Effector CD4-positive, alpha-beta T cell (primary cell): Measurements from ENCODE around the gene SLC43A3.
"Not testable (repeated sequence)": the region's sequence is repeated elsewhere in the genome, so short reads cannot be mapped to it uniquely, and the experiment has no call there.

Experiments used
- DNase-seq: peaks from one replicate; pipeline ENCODE4 v3.0.0-alpha.2; 2020

SLC43A3 gene

DNA sequence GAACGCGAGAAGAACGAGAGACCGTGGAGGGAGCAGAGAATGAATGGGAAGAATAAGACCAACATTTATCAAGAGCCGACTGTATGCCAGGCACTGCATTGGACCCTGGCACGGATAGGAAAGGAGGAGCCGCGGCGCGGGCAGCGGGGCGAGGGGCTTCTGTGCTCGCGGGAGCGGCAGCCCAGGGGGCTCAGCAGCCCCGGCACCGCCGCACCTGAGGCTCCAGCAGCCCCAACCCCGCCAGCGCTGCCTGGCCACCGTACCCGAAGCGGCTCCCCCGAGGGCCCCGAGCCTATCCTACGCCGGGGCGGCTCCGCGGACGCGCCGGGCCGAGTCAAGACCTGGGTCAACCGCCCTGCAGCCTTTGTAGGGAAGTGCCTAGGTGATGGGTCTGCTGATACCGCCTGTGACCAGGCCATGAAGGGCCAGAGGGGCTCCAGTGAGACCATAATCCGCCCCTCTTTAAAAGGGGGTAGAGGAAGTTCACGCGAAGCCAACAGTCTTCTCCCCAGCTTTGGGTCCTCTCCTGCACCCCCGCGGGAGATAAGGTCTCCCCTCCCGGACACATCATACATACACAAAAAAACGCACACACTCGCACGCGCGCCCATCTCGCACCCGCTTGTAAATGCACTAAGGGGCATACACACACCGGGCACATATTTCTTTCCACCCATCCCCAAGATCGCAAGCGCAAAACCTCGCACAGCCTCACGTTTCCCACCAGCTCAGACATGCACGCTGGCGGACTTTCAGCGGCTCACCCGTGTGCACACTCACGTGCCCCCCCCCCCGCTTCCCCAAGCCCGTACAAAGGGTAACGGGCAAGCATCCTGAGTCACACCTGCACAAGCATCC lies 32.5 kb upstream of the SLC43A3 start:
- no peak for DNase-seq

DNA sequence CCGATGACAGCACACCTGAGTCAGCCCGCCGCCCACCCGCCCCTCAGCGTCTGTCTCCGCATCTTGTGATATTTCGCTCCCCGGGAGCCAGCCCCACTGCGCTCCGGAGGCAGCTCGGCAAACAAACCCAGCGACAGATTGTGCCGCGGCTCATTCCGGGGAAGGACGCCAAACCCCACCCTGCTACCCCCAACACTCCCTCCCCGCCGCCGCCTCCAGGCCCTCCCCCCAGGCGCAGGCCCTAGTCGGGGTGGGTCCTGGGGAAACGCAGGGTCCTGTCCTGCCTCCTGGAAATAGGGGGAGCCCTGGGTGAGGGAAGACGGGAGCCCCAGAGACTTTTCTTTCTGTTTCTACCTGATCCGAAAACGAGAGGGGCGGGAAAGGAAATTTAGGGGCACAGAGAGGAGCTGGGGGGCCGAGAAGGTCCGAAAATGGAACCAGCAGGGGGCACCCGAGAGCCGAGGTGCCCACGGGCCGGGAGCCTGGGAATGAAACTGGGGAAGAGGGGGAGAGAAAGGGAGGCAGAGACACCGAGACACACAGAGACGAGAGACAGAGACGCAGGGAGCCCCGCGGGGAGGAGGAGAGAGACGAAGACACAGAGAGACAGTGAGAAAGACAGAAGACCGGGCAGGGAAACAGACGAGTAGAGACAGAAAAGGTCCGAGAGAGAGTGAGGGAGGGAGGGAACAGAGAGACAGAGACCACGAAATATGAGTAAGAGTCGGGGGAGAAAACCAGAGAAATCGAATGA lies 31.7 kb upstream of the SLC43A3 start:
- no peak for DNase-seq

- no peak for DNase-seq
Observed at GRCh38 chr11:57458060-57458409, 31.1 kb upstream of the SLC43A3 start.

DNA sequence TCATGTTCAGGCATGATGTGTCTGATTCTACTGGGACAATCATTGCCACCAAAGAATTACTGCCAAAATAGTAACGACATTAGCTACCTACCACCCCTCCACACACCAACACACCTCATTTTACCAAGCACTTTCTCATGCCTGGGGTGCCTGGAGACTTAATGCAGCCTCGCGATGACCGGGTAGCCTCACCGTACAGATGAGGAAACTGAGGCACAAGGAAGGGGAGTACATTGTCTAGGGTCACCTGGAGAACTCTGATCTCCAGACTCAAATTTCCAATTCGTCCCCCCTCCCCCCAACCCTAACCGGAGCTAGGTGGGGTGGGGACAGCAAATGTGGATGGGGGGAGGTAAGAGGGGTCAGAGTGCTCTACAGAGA lies 30.7 kb upstream of the SLC43A3 start:
- no peak for DNase-seq

GRCh38 chr11:57456960-57457642 lies 30.2 kb upstream of the SLC43A3 start:
- peak; percentile 69 for DNase-seq

- DNase-seq: no peak
Observed at GRCh38 chr11:57453543-57454177, 26.7 kb upstream of the SLC43A3 start.

DNA sequence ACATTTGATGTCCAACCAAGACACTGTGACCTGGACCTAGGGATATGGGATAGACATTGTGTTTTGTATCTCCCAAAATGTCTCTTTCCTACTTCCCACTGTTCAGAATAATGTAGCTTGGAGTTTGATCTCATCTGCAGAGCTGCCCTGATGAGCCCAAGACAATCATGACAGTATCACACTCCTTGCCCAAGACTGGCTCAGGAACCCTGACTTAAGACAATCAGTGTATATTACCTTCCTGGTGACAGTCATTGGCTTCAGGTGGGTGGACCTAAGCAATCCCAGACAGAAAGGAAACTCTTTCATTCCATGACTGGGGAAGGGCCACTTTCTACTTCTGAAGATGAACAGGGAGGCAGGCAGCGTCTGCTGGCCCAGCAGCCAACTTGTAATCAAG lies 19.1 kb upstream of the SLC43A3 start:
- no peak for DNase-seq

DNA sequence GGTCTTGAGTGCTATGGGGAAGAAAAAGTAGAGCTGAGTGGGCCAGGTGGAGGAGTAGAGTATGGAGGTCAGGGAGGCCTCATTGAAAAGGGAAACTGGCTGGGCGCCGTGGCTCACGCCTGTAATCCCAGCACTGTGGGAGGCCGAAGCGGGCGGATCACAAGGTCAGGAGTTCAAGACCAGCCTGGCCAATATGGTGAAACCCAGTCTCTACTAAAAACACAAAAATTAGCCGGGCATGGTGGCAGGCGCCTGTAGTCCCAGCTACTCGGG lies 18.1 kb upstream of the SLC43A3 start:
- DNase-seq: not testable (repeated sequence)

DNA sequence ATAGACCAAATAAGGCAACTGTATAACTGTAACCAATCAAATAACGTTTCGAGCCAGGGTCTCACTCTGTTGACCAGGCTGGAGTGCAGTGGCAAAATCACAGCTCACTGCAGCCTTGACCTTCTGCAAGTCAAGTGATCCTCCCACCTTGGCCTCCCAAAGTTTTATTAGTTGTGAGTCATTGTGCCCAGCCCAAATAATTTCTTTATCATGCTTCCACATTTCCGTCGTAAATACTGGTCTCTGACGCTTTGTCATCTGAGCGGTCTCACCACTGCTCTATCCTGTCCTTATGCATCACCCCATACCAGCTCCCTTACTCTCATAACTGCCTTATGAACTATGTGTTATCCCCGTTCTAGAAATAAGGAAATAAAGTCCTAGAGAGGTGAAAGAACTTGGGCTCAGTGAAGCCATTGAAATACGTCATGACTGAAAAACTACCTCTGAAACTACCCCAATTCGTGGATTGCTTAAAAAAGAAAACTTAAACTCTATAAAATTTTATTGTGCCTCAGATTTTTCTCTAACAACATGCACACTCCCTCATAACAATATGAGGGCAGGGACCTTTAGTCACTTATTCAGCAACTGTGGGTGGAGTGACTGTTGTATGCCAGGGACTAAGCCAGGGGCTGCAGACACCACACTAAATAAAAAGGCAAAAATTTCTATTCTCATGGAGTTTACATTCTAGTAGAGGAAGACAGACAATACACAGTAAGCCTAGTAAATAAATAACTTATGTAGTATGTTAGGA lies 17.6 kb upstream of the SLC43A3 start:
- no peak for DNase-seq

GRCh38 chr11:57440744-57441414 lies 14.0 kb upstream of the SLC43A3 start:
- no peak for DNase-seq

GRCh38 chr11:57439786-57440185 lies 12.9 kb upstream of the SLC43A3 start:
- DNase-seq: no peak

DNA sequence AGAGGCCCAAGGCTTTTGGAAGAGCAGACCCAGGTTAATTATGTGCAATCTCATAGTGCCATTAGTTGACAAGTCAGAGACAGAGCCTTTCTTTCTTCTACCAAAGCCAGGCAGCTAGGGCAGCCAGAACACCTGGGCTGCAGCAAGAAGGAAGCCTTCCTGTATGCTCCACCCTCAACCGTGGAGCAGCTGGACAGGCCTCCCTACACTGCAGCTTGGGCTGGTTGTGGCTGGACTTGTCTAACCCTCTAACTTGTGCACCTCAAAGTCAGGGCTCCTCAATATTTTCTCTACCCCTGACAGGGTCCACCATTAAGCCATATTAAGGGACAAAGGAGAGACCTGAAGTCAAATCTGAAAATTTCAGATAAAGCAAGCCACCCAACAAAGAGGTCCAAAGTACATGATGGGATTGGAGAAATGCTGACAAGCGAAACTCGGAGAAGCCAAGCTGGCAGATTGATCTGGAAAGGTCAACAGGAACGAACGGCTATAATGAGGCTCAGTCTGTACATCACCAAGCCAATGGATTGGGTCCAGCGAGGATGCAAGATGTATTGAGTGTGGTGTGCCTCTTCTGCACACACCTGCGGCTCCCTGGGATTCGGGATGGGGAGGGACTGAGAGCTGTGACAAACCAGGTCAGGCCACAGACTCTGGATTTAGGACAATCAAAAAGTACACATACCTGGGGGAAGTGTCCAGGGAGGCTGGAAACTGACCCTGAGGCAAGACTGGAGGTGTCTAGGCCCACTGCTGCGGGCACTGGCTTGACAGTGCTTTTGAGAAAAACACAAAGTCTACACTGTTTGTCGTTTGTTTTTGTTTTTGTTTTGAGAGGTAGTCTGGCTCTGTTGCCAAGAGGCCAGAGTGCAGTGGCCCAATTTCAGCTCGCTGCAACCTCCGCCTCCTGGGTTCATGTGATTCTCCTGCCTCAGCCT lies 11.7 kb upstream of the SLC43A3 start:
- no peak for DNase-seq

DNA sequence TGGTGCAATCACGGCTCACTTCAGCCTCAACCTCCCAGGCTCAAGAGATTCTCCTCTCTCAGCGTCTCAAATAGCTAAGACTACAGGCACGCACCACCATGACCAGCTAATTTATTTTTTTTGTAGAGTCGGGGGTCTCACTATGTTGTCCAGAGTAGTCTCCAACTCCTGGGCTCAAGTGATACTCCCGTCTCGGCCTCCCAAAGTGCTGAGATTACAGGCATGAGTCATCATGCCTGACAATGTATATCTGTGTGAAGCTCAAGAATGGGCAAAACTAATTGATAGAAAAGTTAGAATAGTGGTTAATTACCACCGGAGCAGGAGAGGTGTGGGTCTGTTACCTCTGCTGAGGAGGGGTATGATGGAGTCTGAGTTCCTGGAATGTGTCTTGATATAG lies 9.1 kb upstream of the SLC43A3 start:
- DNase-seq: no peak

DNA sequence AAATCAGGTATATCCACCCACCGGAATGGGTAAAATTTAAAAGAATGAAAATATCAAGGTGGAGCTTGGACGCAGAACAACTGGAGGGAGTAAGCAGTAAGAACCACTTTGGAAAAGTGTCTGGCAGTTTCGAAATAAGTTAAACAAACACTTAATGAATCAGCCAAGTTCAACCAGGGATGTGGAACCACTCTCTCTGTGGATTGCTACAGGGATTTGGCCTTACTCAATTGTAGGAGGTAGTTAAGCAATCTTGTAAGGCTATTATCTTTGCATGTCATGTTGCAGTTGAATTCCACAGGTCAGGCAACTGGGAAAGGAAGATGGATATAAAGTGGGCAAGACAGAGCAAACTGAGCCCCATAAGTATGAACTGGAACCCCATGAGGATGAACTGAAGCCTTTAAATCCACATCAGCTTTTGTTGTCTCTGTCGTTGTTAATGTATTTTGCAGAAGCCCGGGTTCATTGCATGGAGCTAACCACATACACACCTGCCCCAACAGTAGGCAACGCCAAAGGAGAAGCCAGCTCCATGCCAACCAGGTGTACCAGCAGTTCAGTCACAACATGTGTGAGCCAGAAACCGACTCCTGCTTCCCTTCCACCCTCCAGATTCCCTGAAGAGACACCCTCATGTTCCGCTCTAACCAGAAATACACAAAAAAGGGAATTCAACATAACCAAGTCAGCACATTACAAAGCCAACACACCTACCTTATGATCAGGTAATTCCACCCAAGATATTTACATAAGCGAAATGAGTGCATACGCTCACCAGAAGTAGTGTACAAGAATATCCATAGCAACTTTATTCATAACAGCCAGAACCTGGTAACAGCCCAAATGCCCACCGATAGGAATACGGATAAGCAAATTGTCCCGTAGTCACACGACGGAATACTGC lies 8.0 kb upstream of the SLC43A3 start:
- DNase-seq: no peak

GRCh38 chr11:57432714-57433163 lies 5.8 kb upstream of the SLC43A3 start:
- DNase-seq: no peak

DNA sequence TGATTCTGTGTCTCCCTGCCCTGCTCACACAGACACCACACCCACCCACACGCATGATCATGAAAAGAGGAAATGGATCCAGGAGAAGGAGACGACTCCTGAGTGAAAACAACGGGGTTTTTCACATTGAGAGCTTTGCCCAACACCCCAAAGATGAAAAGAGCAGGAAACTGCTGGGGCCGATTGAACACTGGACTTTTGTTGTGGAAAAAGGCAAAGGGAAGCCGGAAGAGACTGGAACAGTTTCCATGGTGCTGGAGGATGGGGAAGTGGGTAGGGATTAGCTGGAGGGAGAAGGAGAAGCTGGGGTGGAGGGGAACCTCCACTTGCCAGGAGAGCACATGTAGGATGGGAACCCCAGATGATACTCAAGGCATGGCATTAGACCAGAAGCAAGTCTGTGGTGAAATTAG lies 5.2 kb upstream of the SLC43A3 start:
- no peak for DNase-seq

GRCh38 chr11:57430952-57431351 lies 4.0 kb upstream of the SLC43A3 start:
- no peak for DNase-seq

GRCh38 chr11:57429946-57430345 lies 3.0 kb upstream of the SLC43A3 start:
- DNase-seq: no peak

DNA sequence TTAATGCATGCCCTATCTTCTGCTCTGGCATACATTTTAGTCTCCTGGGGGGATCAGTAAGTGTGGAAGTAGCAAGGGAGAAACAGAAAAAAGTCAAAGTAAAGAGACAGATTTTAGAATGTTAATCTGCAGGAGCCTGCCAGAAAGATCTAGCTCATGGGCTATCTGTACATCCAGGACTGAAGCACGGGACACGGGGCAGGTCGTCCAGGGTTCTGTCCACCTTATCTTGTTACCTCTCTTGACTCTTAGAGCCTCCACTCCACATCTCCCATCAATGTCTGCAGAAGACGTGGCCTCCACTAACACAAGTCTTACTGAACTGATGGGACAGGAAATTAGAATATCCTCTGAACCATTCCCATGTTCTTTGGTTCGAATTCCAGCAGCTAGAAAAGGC lies 1.7 kb upstream of the SLC43A3 start:
- no peak for DNase-seq

- DNase-seq: no peak
Observed at GRCh38 chr11:57427727-57428082, 784 bp upstream of the SLC43A3 start.
